B cell (primary cell): Measurements from ENCODE around the gene TMEM18.

Source experiments
- CTCF ChIP-seq: fragments of 200-600 bp; IDR thresholded peaks from one replicate; pipeline ENCODE4 v1.8.0; 2022; ENCODE audit warnings: antibody characterized with exemption, mild to moderate bottlenecking
- EZH2 ChIP-seq: IDR thresholded peaks from 2 replicates; pipeline ENCODE4 v1.6.1; 2012; ENCODE audit warnings: borderline replicate concordance, low read depth, mild to moderate bottlenecking, moderate library complexity, low read length; ENCODE audit not compliant: insufficient read depth, poor library complexity, severe bottlenecking

- TF ChIP-seq CTCF (no peak), EZH2 (no peak)
Measured at GRCh38 chr2:669323-669722, 7.9 kb downstream of the TMEM18 start.
